Brain pericyte (primary cell): ENCODE results near the gene TGFB2.

Source experiments
- DNase-seq: peaks from one replicate; pipeline ENCODE4 v3.0.0-alpha.2; 2012; ENCODE audit warnings: low read depth, low spot score

TGFB2 gene

GRCh38 chr1:218485241-218485928, 140.2 kb downstream of the TGFB2 start:
- no peak for DNase-seq

- DNase-seq = no peak
Observed at GRCh38 chr1:218488531-218488930, 143.4 kb downstream of the TGFB2 start.

DNA sequence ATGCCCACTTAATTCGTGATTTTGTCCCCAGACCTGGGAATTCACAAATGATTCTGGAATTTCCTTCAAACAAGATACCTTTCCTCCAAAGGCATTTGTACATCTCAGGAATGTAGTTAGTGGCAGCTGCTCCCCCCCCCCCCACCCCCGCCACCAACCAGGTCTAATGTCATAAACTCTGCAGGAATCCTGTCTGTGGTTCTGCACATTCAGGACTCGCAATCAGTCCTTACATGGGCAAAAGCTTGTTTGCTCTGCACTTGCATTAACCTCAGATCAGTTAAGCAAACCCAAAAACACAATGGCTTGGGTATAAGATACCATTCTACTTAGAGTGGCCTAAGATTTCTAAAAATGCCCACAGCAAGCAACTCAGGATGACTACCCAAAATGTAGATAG, 143.8 kb downstream of the TGFB2 start:
- DNase-seq = no peak

- no peak for DNase-seq
Observed at GRCh38 chr1:218490406-218490922, 145.3 kb downstream of the TGFB2 start.

DNA sequence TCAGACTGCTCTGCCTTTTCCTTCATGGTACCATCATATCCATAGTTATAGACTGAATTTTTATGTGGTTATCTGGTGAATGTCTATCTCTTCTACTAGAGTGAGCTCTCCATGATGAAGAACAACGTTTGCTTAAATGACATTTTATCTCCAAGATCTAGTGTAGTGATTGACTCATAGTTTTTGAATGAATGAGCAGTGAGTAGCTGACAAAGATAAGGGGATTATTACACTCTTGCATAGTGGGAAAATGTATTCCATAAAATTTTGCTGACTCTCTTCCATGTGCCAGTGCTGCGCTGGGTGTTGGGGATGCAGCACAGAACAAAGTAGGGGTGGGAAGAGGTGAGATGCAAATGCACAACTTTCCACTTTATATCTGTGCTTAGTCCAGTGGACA, 147.7 kb downstream of the TGFB2 start:
- no peak for DNase-seq

DNA sequence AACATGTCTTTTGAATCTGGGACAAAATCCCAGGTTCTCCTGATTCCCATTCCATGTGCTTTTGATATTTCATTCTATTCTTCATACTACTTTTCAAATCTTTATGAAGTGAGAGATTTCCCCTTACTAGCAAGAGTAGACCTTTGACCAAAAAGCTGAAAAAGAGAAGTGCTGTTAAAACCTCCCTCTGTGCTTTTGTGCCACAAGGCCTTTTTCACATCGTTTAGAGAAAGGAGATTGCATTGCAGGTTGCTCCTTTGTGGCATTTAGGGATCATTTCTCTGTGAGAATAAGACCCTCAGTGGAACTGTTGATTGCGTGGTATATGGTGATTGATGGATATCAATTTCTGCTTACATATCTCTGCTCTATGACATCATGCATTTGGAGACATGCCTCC, 148.8 kb downstream of the TGFB2 start:
- DNase-seq = no peak
